ENCODE results near the gene ZNF70.

DNA sequence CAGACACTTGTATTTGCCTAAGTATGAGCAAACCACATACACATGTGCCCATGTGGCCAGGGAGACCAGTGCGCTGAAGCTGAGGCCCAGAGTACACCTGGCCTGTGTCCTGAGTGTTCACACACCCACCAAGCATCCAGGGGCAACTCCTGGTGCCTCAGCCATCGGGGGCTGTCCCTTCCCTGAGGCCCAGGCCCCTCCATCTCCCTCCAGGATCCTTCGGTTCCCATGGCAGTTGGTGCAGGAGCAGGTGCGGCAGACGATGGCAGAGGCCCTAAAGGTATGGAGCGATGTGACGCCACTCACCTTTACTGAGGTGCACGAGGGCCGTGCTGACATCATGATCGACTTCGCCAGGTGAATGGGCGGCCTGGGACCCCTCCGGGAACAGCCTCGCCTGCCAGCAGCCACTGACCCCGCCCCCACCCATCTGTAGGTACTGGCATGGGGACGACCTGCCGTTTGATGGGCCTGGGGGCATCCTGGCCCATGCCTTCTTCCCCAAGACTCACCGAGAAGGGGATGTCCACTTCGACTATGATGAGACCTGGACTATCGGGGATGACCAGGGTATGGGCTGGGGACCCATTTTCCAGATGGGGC, 29.3 kb upstream of the ZNF70 start:
- TF ChIP-seq, protein P1, sequence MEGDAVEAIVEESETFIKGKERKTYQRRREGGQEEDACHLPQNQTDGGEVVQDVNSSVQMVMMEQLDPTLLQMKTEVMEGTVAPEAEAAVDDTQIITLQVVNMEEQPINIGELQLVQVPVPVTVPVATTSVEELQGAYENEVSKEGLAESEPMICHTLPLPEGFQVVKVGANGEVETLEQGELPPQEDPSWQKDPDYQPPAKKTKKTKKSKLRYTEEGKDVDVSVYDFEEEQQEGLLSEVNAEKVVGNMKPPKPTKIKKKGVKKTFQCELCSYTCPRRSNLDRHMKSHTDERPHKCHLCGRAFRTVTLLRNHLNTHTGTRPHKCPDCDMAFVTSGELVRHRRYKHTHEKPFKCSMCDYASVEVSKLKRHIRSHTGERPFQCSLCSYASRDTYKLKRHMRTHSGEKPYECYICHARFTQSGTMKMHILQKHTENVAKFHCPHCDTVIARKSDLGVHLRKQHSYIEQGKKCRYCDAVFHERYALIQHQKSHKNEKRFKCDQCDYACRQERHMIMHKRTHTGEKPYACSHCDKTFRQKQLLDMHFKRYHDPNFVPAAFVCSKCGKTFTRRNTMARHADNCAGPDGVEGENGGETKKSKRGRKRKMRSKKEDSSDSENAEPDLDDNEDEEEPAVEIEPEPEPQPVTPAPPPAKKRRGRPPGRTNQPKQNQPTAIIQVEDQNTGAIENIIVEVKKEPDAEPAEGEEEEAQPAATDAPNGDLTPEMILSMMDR (IDR thresholded peaks at IDR 0.05) = no peak
- TF ChIP-seq POLR2A (IDR thresholded peaks at IDR 0.05) = no peak
